ENCODE measurements around the gene UBL5. TPM values are rescaled to one million over a fixed set of nuclear protein-coding genes. Genes with fewer than 3 reads are reported as not detected.

Gene UBL5
- polyA plus RNA-seq, 1 donor from 2014 or later, result 1,364 TPM

GRCh38 chr19:9797871-9798270, 29.8 kb upstream of the UBL5 start:
- H3K4me3 ChIP-seq (ENCODE audit: low read length), result no peak overlapping the region
- no peak overlapping the region for H3K27ac ChIP-seq (ENCODE audit: low read length)
- H3K9me3 ChIP-seq (ENCODE audit: low read length), result no peaks in the 10 kb centered on the region
- H3K4me2 ChIP-seq (ENCODE audit: low read length), result no peak overlapping the region
- no peaks in the 10 kb centered on the region for H3K79me2 ChIP-seq (replicated peaks; ENCODE audit: insufficient read depth, low read length)
- H2AFZ ChIP-seq (ENCODE audit: low read depth, low read length), result no peak overlapping the region
- H3F3A ChIP-seq (ENCODE audit: insufficient read depth, low read length, poor library complexity, severe bottlenecking), result no peaks in the 10 kb centered on the region
- no peaks in the 10 kb centered on the region for H4K20me1 ChIP-seq (ENCODE audit: insufficient read depth)
- H3K36me3 ChIP-seq (ENCODE audit: insufficient read depth, low read length), result no peaks in the 10 kb centered on the region
- H3K9me2 ChIP-seq (ENCODE audit: insufficient read depth, low read length), result no peaks in the 10 kb centered on the region
- no peak overlapping the region for H3K9ac ChIP-seq (ENCODE audit: low read length)
- no peaks in the 10 kb centered on the region for H3K27me3 ChIP-seq (ENCODE audit: insufficient read depth, low read depth, low read length)
- no peak for TF ChIP-seq CTCF (IDR thresholded peaks at IDR 0.05; ENCODE audit: poor library complexity, severe bottlenecking)
- no peak for TF ChIP-seq EZH2 (IDR thresholded peaks at IDR 0.05; ENCODE audit: borderline replicate concordance, insufficient read depth, low read length, poor library complexity, severe bottlenecking)
- TF ChIP-seq TAF1 (IDR thresholded peaks at IDR 0.05; ENCODE audit: low read depth), result no peak
- no peak for TF ChIP-seq MXI1 (conservative IDR thresholded peaks at IDR 0.05; ENCODE audit: poor library complexity, severe bottlenecking)
- TF ChIP-seq REST (IDR thresholded peaks at IDR 0.05; ENCODE audit: borderline replicate concordance), result no peak
- no peak for TF ChIP-seq SMC3 (conservative IDR thresholded peaks at IDR 0.05; ENCODE audit: poor library complexity)
- no peak for TF ChIP-seq EP300 (conservative IDR thresholded peaks at IDR 0.05; ENCODE audit: poor library complexity, severe bottlenecking)
- no peak for TF ChIP-seq RAD21 (conservative IDR thresholded peaks at IDR 0.05)
- TF ChIP-seq POLR2AphosphoS5 (IDR thresholded peaks at IDR 0.05), result no peak

- TF ChIP-seq RAD21 (conservative IDR thresholded peaks at IDR 0.05) (no peak), CTCF (IDR thresholded peaks at IDR 0.05; ENCODE audit: poor library complexity, severe bottlenecking) (no peak), EZH2 (IDR thresholded peaks at IDR 0.05; ENCODE audit: borderline replicate concordance, insufficient read depth, low read length, poor library complexity, severe bottlenecking) (no peak)
- Histone ChIP-seq H3K27ac (ENCODE audit: low read length) (no peak overlapping the region), H3K4me3 (ENCODE audit: low read length) (no peak overlapping the region), H3K9me3 (ENCODE audit: low read length) (no peaks in the 10 kb centered on the region), H3K36me3 (ENCODE audit: insufficient read depth, low read length) (no peaks in the 10 kb centered on the region), H3F3A (ENCODE audit: insufficient read depth, low read length, poor library complexity, severe bottlenecking) (no peaks in the 10 kb centered on the region), H2AFZ (ENCODE audit: low read depth, low read length) (no peak overlapping the region), H3K9ac (ENCODE audit: low read length) (no peak overlapping the region), H3K4me2 (ENCODE audit: low read length) (no peak overlapping the region), H3K27me3 (ENCODE audit: insufficient read depth, low read depth, low read length) (no peaks in the 10 kb centered on the region), H3K79me2 (replicated peaks; ENCODE audit: insufficient read depth, low read length) (no peaks in the 10 kb centered on the region), H4K20me1 (ENCODE audit: insufficient read depth) (no peaks in the 10 kb centered on the region), H3K9me2 (ENCODE audit: insufficient read depth, low read length) (no peaks in the 10 kb centered on the region)
These were observed 28.6 kb upstream of the UBL5 start for GRCh38 chr19:9799162-9799561.
